A549 (cell line): ENCODE measurements around the gene EVPL.

Experiments used
- CBX8 ChIP-seq: fragments of 200-600 bp; sonication (generic); IDR thresholded peaks from 2 replicates; pipeline ENCODE4 v1.6.1; 2016
- EHMT2 ChIP-seq: fragments of 200-600 bp; sonication (generic); IDR thresholded peaks from 2 replicates; pipeline ENCODE4 v1.6.1; 2016; ENCODE audit warnings: antibody characterized with exemption, low read depth, mild to moderate bottlenecking, moderate library complexity
- EP300 ChIP-seq, 2 experiments: fragments of >200 bp; sonication (Bioruptor Twin); formaldehyde crosslinking; IDR thresholded peaks; 2 replicates in 1 of 2; 3 replicates in 1 of 2; pipeline ENCODE4 v1.6.1; 2016 to 2017
- POLR2A ChIP-seq: IDR thresholded peaks from 2 replicates; pipeline ENCODE4 v1.6.1; 2012; ENCODE audit warnings: mild to moderate bottlenecking, low read length
- POLR2AphosphoS2 ChIP-seq: conservative IDR thresholded peaks from 2 replicates; pipeline ENCODE4 v1.6.1; 2012; ENCODE audit warnings: low read length, improper control_type of control experiment, inconsistent platforms
- RAD21 ChIP-seq, 2 experiments: fragments of >200 bp in 1 of 2; sonication (Bioruptor Twin) in 1 of 2; formaldehyde crosslinking in 1 of 2; IDR thresholded peaks in 1 of 2; conservative IDR thresholded peaks in 1 of 2; 2 replicates in 1 of 2; 3 replicates in 1 of 2; pipeline ENCODE4 v1.6.1; 2012 to 2018; ENCODE audit warnings: inconsistent platforms in 1 of 2
- SMC3 ChIP-seq: fragments of >200 bp; sonication (Bioruptor Twin); formaldehyde crosslinking; IDR thresholded peaks from 3 replicates; pipeline ENCODE4 v1.6.1; 2018; ENCODE audit warnings: inconsistent platforms
- SREBF2 ChIP-seq: fragments of 450-650 bp; IDR thresholded peaks from 2 replicates; pipeline ENCODE4 v1.6.1; 2014; ENCODE audit warnings: mild to moderate bottlenecking, moderate library complexity
- TP53 ChIP-seq: fragments of 250-450 bp; sonication (Bioruptor Pico); IDR thresholded peaks from 2 replicates; pipeline ENCODE4 v1.5.0; 2021; ENCODE audit warnings: mild to moderate bottlenecking, moderate library complexity
- TF ChIP-seq, protein P1 (sequence below): fragments of >200 bp; sonication (Bioruptor Twin); formaldehyde crosslinking; IDR thresholded peaks from 3 replicates; pipeline ENCODE4 v1.5.1; 2016
- TF ChIP-seq, protein P2 (sequence below): IDR thresholded peaks from 2 replicates; pipeline ENCODE4 v1.6.1; 2012; ENCODE audit warnings: low read depth, borderline replicate concordance
- TF ChIP-seq, protein P3 (sequence below): fragments of 200-600 bp; sonication (generic); IDR thresholded peaks from 2 replicates; pipeline ENCODE4 v1.6.1; 2016; ENCODE audit warnings: antibody characterized with exemption, mild to moderate bottlenecking, moderate library complexity
- TF ChIP-seq, protein P4 (sequence below): IDR thresholded peaks from 2 replicates; pipeline ENCODE4 v1.6.1; 2012
- TF ChIP-seq, protein P5 (sequence below): IDR thresholded peaks from 2 replicates; pipeline ENCODE4 v1.6.1; 2012

DNA sequence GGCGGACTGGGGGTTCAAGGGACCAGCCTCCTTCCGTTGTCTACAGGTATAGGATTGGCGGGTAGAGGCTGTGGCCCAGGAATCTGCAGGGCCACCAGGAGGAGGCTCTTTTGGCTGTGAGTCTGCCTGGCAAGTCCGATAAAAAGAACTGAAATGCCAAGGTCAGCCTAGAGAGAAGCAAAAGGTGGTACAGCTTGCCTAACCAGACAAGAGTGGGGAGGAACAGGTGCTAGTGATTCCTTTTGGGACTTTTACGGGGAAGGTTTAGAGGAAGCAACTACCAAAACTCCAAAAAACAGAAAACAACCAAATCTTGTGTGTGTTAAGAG, 5.6 kb upstream of the EVPL start:
- no peak for TF ChIP-seq TP53 (CRISPR knock-in tag)
- TF ChIP-seq, protein P1, sequence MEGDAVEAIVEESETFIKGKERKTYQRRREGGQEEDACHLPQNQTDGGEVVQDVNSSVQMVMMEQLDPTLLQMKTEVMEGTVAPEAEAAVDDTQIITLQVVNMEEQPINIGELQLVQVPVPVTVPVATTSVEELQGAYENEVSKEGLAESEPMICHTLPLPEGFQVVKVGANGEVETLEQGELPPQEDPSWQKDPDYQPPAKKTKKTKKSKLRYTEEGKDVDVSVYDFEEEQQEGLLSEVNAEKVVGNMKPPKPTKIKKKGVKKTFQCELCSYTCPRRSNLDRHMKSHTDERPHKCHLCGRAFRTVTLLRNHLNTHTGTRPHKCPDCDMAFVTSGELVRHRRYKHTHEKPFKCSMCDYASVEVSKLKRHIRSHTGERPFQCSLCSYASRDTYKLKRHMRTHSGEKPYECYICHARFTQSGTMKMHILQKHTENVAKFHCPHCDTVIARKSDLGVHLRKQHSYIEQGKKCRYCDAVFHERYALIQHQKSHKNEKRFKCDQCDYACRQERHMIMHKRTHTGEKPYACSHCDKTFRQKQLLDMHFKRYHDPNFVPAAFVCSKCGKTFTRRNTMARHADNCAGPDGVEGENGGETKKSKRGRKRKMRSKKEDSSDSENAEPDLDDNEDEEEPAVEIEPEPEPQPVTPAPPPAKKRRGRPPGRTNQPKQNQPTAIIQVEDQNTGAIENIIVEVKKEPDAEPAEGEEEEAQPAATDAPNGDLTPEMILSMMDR: no peak
- no peak for TF ChIP-seq SMC3
- TF ChIP-seq CBX8: no peak
- TF ChIP-seq, protein P2, sequence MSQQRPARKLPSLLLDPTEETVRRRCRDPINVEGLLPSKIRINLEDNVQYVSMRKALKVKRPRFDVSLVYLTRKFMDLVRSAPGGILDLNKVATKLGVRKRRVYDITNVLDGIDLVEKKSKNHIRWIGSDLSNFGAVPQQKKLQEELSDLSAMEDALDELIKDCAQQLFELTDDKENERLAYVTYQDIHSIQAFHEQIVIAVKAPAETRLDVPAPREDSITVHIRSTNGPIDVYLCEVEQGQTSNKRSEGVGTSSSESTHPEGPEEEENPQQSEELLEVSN: no peak
- TF ChIP-seq POLR2A: no peak
- no peak for TF ChIP-seq RAD21 (conservative IDR thresholded peaks at IDR 0.05 in 1 of 2, IDR thresholded peaks at IDR 0.05 in 1 of 2)
- TF ChIP-seq POLR2AphosphoS2: no peak
- TF ChIP-seq EHMT2: no peak
- no peak for TF ChIP-seq EP300 (IDR thresholded peaks at IDR 0.05)
- TF ChIP-seq SREBF2: no peak
- TF ChIP-seq, protein P3, sequence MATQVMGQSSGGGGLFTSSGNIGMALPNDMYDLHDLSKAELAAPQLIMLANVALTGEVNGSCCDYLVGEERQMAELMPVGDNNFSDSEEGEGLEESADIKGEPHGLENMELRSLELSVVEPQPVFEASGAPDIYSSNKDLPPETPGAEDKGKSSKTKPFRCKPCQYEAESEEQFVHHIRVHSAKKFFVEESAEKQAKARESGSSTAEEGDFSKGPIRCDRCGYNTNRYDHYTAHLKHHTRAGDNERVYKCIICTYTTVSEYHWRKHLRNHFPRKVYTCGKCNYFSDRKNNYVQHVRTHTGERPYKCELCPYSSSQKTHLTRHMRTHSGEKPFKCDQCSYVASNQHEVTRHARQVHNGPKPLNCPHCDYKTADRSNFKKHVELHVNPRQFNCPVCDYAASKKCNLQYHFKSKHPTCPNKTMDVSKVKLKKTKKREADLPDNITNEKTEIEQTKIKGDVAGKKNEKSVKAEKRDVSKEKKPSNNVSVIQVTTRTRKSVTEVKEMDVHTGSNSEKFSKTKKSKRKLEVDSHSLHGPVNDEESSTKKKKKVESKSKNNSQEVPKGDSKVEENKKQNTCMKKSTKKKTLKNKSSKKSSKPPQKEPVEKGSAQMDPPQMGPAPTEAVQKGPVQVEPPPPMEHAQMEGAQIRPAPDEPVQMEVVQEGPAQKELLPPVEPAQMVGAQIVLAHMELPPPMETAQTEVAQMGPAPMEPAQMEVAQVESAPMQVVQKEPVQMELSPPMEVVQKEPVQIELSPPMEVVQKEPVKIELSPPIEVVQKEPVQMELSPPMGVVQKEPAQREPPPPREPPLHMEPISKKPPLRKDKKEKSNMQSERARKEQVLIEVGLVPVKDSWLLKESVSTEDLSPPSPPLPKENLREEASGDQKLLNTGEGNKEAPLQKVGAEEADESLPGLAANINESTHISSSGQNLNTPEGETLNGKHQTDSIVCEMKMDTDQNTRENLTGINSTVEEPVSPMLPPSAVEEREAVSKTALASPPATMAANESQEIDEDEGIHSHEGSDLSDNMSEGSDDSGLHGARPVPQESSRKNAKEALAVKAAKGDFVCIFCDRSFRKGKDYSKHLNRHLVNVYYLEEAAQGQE: no peak
- TF ChIP-seq, protein P4, sequence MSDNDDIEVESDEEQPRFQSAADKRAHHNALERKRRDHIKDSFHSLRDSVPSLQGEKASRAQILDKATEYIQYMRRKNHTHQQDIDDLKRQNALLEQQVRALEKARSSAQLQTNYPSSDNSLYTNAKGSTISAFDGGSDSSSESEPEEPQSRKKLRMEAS: no peak
- TF ChIP-seq, protein P5, sequence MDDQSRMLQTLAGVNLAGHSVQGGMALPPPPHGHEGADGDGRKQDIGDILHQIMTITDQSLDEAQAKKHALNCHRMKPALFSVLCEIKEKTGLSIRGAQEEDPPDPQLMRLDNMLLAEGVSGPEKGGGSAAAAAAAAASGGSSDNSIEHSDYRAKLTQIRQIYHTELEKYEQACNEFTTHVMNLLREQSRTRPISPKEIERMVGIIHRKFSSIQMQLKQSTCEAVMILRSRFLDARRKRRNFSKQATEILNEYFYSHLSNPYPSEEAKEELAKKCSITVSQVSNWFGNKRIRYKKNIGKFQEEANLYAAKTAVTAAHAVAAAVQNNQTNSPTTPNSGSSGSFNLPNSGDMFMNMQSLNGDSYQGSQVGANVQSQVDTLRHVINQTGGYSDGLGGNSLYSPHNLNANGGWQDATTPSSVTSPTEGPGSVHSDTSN: no peak
